Stimulated activated CD8-positive, alpha-beta memory T cell treated with anti-CD3 and anti-CD28 coated beads, Interleukin-4, amount 100 ng/mL, for 4 hours (primary cell): ENCODE data around the gene TSPEAR.

ENCODE experiments used
- DNase-seq, 2 donors: peaks; one replicate each; pipeline ENCODE4 v3.0.0-alpha.2; 2020; ENCODE audit warnings: low read depth in 2 of 2, low spot score in 1 of 2

Gene TSPEAR

GRCh38 chr21:44711327-44712202 lies at the start of gene TSPEAR:
Gene TSPEAR (minus strand): TSS chr21:44711572. CDS start chr21:44711514, 58 bp downstream.
- DNase-seq, result no peak

GRCh38 chr21:44760376-44760775 lies 49.0 kb upstream of the TSPEAR start:
- no peak for DNase-seq

GRCh38 chr21:44759628-44760285 lies 48.4 kb upstream of the TSPEAR start:
- no peak for DNase-seq

GRCh38 chr21:44758781-44759627 lies 47.6 kb upstream of the TSPEAR start:
- no peak for DNase-seq

GRCh38 chr21:44758141-44758561 lies 46.8 kb upstream of the TSPEAR start:
- DNase-seq, result no peak

- DNase-seq, result no peak
These were observed 46.4 kb upstream of the TSPEAR start for GRCh38 chr21:44757731-44758130.

GRCh38 chr21:44756423-44757185 lies 45.2 kb upstream of the TSPEAR start:
- no peak for DNase-seq

- DNase-seq, result no peak
These were observed 43.9 kb upstream of the TSPEAR start for GRCh38 chr21:44755227-44755626.

GRCh38 chr21:44753357-44753756 lies 42.0 kb upstream of the TSPEAR start:
- DNase-seq, result no peak

- DNase-seq, result no peak
These were observed 41.4 kb upstream of the TSPEAR start for GRCh38 chr21:44752671-44753235.

GRCh38 chr21:44751799-44752636 lies 40.6 kb upstream of the TSPEAR start:
- no peak for DNase-seq

- no peak for DNase-seq
These were observed 39.9 kb upstream of the TSPEAR start for GRCh38 chr21:44751186-44751798.

- DNase-seq, result no peak
These were observed 39.3 kb upstream of the TSPEAR start for GRCh38 chr21:44750675-44751025.

GRCh38 chr21:44749759-44750674 lies 38.6 kb upstream of the TSPEAR start:
- no peak for DNase-seq

GRCh38 chr21:44749116-44749758 lies 37.9 kb upstream of the TSPEAR start:
- no peak for DNase-seq

- DNase-seq, result no peak
These were observed 37.2 kb upstream of the TSPEAR start for GRCh38 chr21:44748621-44749020.

- DNase-seq, result no peak
These were observed 31.2 kb upstream of the TSPEAR start for GRCh38 chr21:44742418-44743153.
